Body of pancreas (tissue), 4 donors: ENCODE results near the gene SLC5A3. TPM values are rescaled to one million over a fixed set of nuclear protein-coding genes. Genes with fewer than 3 reads are reported as not detected.

Experiments
- ATAC-seq: fragments of 150-250 bp; one replicate; pipeline ENCODE4 v1.9.1; 2016
- DNase-seq, 4 donors: peaks; one replicate each; pipeline ENCODE4 v3.0.0-alpha.2; 2019
- H3K27ac ChIP-seq, 4 donors: fragments of 200-600 bp; sonication (generic); 1 replicate in 3 of 4; 2 replicates in 1 of 4; pipeline versions ENCODE4 v1.5.1 to v1.6.1; 2016 to 2019; ENCODE audit warnings: mild to moderate bottlenecking in 1 of 4, mixed read lengths in 1 of 4, moderate library complexity in 1 of 4
- H3K27me3 ChIP-seq, 2 donors: fragments of 200-600 bp; sonication (generic); one replicate each; pipeline ENCODE4 v1.6.0; 2016; ENCODE audit warnings: mild to moderate bottlenecking in 1 of 2
- H3K36me3 ChIP-seq, 2 donors: fragments of 200-600 bp; sonication (generic); replicated peaks in 1 of 2; 2 replicates each; pipeline ENCODE4 v1.5.1; 2016; ENCODE audit warnings: low read depth in 2 of 2; ENCODE audit not compliant: insufficient read depth in 1 of 2
- H3K4me1 ChIP-seq: fragments of 200-600 bp; sonication (generic); one replicate; pipeline ENCODE4 v1.6.0; 2016
- H3K4me3 ChIP-seq, 2 donors: fragments of 200-600 bp; sonication (generic); 1 replicate in 1 of 2; 2 replicates in 1 of 2; pipeline ENCODE4 v1.5.1; 2016 to 2019
- H3K9me3 ChIP-seq, 3 donors: fragments of 200-600 bp; sonication (generic); 1 replicate in 2 of 3; 2 replicates in 1 of 3; pipeline ENCODE4 v1.5.1; 2016
- POLR2A ChIP-seq, 3 donors: fragments of 450-650 bp; IDR thresholded peaks; one replicate each; pipeline ENCODE4 v1.6.1; 2016; ENCODE audit warnings: antibody characterized with exemption in 3 of 3, mild to moderate bottlenecking in 2 of 3
- WGBS, 2 donors: methylation state at CpG; one replicate each; pipeline ENCODE4 v1.1.5; 2017; 5-methylcytosine and 5-hydroxymethylcytosine counted together
- intact Hi-C: fragments of 100-400 bp; cut with DNase I; formaldehyde crosslinking; loops from one replicate; pipeline ENCODE4 v1.15.1; 2023
- total RNA-seq, 2 donors: library from RNA; depleted of rRNA; stranded (reverse); fragments of >200 nt; gene quantifications; one replicate each; pipeline ENCODE4 v1.1.0, GENCODE V29; 2016
- TF ChIP-seq, protein P1 (sequence below), 7 experiments: fragments of 450-650 bp in 4 of 7; fragments of 200-600 bp in 3 of 7; sonication (generic) in 3 of 7; IDR thresholded peaks; one replicate each; pipeline ENCODE4 v1.5.1; 2016 to 2019; ENCODE audit warnings: antibody characterized with exemption in 7 of 7

Gene SLC5A3
- total RNA-seq, 2 donors from 2014 or later, result 7.3 to 7.8 TPM

DNA sequence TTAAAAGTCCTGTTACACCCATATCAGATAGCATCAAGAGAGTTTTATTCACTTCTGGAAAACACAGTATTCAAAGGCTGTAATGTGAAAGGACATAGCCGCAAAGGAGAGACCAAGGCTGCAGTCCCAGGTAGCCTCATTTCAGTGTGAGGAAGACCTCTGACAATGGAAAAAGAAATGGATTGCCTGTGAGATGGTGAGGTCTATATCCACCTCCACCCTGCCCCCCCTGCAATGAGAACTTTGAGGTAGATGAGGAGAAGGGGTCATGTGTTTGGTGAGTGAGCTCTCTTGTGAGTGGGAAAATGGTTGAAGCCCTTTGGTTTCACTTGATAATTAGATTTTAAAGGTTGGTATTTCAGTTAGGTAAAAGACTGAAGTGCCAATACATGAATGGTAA is 3.5 kb downstream of the SLC5A3 start:
- ATAC-seq, result no peak
- no peak for TF ChIP-seq POLR2A (IDR thresholded peaks at IDR 0.05)
- TF ChIP-seq, protein P1, sequence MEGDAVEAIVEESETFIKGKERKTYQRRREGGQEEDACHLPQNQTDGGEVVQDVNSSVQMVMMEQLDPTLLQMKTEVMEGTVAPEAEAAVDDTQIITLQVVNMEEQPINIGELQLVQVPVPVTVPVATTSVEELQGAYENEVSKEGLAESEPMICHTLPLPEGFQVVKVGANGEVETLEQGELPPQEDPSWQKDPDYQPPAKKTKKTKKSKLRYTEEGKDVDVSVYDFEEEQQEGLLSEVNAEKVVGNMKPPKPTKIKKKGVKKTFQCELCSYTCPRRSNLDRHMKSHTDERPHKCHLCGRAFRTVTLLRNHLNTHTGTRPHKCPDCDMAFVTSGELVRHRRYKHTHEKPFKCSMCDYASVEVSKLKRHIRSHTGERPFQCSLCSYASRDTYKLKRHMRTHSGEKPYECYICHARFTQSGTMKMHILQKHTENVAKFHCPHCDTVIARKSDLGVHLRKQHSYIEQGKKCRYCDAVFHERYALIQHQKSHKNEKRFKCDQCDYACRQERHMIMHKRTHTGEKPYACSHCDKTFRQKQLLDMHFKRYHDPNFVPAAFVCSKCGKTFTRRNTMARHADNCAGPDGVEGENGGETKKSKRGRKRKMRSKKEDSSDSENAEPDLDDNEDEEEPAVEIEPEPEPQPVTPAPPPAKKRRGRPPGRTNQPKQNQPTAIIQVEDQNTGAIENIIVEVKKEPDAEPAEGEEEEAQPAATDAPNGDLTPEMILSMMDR (IDR thresholded peaks at IDR 0.05), result no peak
- no peak overlapping the region for H3K27ac ChIP-seq

DNA sequence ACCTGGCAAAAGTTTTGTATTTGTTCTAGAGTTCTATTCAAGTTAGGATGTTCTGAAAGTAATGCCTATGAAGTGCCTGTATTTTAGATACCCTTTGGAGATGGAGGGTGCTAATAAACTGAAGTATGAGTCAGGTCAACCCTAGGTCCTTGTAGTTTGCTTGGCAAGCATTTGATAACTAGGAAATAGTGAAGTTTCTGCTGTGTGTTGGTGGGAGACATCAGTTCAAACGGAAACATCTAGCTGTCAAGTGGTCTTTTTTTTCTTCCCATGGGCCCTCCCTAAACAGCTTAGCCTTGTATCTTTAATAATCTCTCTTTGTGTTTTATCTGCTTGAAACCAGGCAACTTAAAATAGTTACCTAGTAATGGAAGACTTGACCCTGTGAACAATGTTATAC is 4.5 kb downstream of the SLC5A3 start:
- no peak for ATAC-seq
- DNase-seq, result no peak
- Histone ChIP-seq H3K4me3 (no peak overlapping the region), H3K36me3 (no peaks in the 10 kb centered on the region), H3K4me1 (peaks cover 52% of the 10 kb centered on the region), H3K27me3 (no peaks in the 10 kb centered on the region), H3K9me3 (no peaks in the 10 kb centered on the region), H3K27ac (no peak overlapping the region)
- intact Hi-C loops, result no loop called here
- 77 to 91% methylated on average over 1 of the region's 1 CpG for WGBS, 2 donors
- TF ChIP-seq, protein P1 (IDR thresholded peaks at IDR 0.05), result no peak
- TF ChIP-seq POLR2A (IDR thresholded peaks at IDR 0.05), result no peak

More for the DNA sequence above, 3.5 kb downstream of the SLC5A3 start:
- Histone ChIP-seq H3K4me3 (no peak overlapping the region), H3K9me3 (no peaks in the 10 kb centered on the region), H3K4me1 (peaks cover 41% of the 10 kb centered on the region), H3K36me3 (no peaks in the 10 kb centered on the region), H3K27me3 (no peaks in the 10 kb centered on the region)
- WGBS, 2 donors, result 97 to 100% methylated on average over 1 of the region's 1 CpG
- intact Hi-C loops, result no loop called here
- DNase-seq, result no peak

DNA sequence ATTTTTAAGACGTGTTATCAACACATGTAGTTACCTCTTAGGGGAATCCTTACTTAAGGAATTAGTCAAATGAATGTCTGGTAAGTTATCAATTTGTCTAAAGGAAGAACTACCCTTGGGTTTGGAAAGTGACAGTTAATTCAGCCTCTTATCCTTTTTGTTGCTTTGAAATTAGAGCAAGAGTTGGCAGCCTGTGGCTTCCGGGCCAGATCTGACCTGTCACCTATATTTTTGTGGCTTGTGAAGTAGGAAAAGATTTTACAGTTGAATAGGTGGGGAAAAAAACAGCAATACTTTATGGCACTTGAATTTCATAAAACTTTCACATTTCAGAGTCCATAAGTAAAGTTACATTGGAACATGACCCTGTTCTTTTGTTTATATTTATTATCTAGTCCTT is 5.5 kb downstream of the SLC5A3 start:
- Histone ChIP-seq H3K9me3 (no peaks in the 10 kb centered on the region), H3K27ac (no peak overlapping the region), H3K36me3 (no peaks in the 10 kb centered on the region), H3K27me3 (no peaks in the 10 kb centered on the region), H3K4me3 (no peak overlapping the region), H3K4me1 (peaks cover 55% of the 10 kb centered on the region)
- TF ChIP-seq, protein P1 (IDR thresholded peaks at IDR 0.05), result no peak
- DNase-seq (peak in 1 of 4 donors; percentile 38), ATAC-seq (no peak)
- intact Hi-C loops, result no loop called here
- 41 to 46% methylated on average over 2 of the region's 2 CpGs for WGBS, 2 donors

DNA sequence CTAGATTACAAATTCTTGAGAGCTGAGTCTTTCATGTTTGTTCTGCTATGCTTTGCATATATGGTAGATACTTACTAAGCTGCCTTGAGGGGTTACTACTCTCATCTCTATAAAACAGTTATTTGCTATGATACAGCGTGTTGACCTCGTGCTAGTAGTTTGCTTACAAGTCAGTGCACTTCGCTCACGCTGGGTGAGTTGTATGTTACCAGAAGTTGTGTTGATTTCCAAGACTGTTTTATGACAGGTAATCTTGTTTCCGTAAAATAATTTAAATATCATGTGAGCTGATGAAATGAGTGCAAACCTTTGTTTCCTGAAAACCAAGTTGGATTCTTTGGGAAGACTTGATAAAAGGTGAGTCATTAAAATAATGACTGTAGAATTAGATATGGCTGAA is 7.3 kb downstream of the SLC5A3 start:
- TF ChIP-seq, protein P1 (IDR thresholded peaks at IDR 0.05), result no peak
- TF ChIP-seq POLR2A (IDR thresholded peaks at IDR 0.05), result no peak
- H3K4me3 ChIP-seq, result no peak overlapping the region
- no peaks in the 10 kb centered on the region for H3K27me3 ChIP-seq
- no peak overlapping the region for H3K27ac ChIP-seq
- WGBS, 2 donors, result 95 to 96% methylated on average over 5 of the region's 5 CpGs
- intact Hi-C loops, result no loop called here
- peaks cover 40% of the 10 kb centered on the region for H3K4me1 ChIP-seq
- H3K9me3 ChIP-seq, result no peaks in the 10 kb centered on the region
- ATAC-seq (no peak), DNase-seq (no peak)
- no peaks in the 10 kb centered on the region for H3K36me3 ChIP-seq

DNA sequence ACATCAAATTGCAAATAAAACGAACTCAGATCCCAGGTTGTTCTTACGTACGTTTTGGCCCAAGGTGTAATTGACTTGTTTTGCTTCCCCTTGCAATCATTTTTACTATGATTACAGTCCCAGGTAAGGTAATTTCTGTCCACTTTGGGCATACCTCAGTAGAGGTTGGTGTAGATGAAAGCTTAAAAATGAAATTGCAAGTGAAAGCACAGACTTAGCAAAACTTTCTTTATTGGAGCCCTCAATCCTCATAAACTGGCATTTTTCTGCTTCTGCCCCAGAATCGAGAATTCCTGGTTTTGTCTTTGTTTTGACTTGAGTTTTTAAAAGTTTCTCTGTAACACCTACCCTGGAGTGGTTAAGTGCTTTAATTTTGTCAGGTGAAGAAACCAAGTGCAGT is 9.4 kb downstream of the SLC5A3 start:
- WGBS, 2 donors, result 45 to 57% methylated on average over 4 of the region's 4 CpGs
- Histone ChIP-seq H3K4me3 (no peak overlapping the region), H3K36me3 (no peaks in the 10 kb centered on the region), H3K9me3 (no peaks in the 10 kb centered on the region), H3K4me1 (peaks cover 36% of the 10 kb centered on the region), H3K27me3 (no peaks in the 10 kb centered on the region), H3K27ac (no peak overlapping the region)
- intact Hi-C loops, result no loop called here
- no peak for ATAC-seq
- DNase-seq, result no peak
- TF ChIP-seq, protein P1 (IDR thresholded peaks at IDR 0.05), result no peak
- no peak for TF ChIP-seq POLR2A (IDR thresholded peaks at IDR 0.05)
